NCI-H2171 treated with DMSO at 0.1 percent for 48 hours (cell line): ENCODE measurements around the gene PPP1R9A.

Experiments
- DNase-seq: peaks from one replicate; lab custom pipeline; 2025; lab: John Stamatoyannopoulos, UW

PPP1R9A gene

DNA sequence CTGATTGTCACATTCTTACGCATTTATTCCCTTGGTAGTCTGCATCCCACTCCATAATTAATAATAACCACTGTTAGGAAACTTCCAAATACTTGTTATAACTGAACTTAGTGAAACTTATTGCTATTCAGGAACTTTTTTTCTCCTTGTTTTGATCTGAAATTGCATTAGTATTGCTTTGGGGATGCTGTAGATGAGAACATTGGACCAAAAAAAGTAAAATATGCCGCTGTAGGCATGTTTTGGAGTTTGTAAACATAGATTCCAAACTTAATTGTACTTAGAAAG, 1.7 kb downstream of the PPP1R9A start:
- no peak for DNase-seq

DNA sequence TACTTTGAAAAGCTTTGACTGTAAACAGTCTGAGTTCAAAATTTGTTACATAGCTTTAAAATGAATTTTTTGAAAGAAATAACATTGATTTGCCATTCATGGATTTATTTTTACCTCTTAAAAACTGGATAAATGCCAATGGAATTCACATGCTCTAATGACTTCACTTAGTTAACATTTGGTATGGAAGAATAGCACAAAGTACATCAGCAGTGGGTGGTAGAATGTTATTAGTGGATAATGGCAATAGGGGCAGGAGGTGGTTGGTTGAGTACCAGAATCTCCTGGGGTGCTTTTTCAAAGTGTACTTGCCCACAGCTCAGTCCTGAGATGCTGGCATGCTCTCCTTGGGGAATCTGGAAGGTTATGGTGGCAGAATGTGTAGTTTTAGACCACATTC, 4.7 kb downstream of the PPP1R9A start:
- no peak for DNase-seq

DNA sequence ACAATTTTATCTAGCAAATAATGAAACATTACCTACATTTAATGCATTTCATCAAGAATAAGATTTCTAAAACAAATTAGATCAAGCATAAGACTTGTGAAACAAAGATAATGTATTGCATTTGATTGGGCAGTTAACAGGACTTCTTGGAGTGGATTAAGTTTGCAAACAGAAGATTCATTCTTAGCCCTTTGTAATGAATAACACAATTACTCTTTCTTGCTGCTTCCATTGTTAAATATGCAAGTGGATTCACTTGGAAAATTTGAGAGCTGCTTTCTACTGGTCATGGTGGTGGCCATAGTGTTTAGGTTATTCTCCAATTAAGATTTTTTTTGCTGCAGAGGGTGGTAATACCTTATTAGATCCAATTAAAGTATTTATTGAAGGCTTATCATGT, 6.0 kb downstream of the PPP1R9A start:
- no peak for DNase-seq

DNA sequence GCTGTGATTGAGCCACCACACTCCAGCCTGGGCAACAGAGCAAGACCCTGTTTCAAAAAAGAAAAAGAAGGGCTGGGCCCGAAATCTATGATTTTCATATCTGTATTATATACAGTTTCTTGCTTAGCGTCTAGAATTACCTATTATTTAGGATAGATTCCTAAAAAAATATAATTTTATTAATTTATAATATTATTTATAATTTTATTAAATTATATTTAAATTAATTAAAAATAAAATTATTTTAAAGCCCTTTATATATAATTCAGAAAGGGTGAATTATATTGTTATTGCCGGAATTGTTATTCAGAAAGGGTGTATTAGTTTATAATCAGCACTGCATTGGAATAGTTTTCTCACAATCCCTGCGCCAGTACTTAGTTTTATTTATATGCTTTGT, 14.5 kb downstream of the PPP1R9A start:
- no peak for DNase-seq

DNA sequence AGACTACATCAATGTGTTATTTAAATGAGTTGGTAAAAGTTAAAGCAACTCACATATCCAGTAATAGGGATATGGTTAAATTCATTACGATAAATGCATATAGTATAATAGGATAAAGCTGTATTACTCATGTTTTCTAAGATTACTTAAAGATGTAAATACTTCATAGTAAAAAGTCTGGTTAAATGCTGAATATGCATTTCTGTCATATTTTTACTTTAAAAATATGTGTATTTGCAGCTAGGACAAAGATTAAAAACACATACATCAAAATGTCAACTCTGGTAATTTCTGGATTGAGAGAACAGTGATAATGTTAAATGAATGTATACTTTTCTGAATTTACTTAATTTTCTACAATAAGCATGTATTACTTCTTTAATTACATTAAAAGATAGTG, 15.1 kb downstream of the PPP1R9A start:
- no peak for DNase-seq

DNA sequence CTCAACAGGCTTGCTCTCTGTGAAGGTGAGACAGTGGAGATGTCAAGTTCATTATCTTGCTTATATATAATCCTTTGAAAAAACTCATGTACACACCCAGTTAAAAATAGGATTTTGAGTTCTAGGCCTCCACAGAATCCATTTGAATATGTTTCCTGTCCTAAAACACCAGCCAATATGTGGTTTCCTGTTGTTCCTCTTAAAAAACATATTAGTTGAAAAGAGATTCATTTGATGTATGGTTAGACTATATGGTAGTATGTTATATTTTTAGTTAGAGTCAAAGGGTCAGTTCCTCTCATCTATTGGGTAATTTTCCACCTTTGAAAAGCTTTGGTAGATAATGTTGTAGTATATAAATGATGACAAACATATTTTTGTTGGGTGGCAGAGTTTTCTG, 16.0 kb downstream of the PPP1R9A start:
- DNase-seq, result no peak

DNA sequence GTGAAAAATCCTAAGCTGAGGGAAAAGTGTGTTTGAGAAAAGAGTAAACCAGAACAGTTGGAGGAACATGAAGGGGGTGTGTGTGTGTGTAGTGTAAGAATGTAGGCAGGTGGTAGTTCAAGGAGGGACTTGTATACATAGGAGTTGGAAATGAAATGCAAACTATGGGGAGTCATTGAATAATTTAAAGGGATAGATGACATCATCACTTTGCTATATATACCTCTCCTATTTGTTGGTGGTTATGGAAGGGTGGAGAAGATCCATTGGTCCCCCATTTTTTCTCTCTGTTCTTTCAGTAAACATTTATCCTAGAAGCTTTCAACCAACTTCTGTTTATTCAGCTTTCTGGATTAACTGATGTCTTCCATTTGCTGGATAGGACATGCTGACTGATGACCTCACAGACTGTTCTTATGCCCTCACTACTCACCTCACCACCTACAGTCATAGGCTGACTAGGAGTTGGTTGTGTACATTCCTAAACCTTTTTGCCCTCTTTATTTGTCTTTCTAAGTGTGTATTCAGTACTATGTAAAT, 20.8 kb downstream of the PPP1R9A start:
- no peak for DNase-seq

DNA sequence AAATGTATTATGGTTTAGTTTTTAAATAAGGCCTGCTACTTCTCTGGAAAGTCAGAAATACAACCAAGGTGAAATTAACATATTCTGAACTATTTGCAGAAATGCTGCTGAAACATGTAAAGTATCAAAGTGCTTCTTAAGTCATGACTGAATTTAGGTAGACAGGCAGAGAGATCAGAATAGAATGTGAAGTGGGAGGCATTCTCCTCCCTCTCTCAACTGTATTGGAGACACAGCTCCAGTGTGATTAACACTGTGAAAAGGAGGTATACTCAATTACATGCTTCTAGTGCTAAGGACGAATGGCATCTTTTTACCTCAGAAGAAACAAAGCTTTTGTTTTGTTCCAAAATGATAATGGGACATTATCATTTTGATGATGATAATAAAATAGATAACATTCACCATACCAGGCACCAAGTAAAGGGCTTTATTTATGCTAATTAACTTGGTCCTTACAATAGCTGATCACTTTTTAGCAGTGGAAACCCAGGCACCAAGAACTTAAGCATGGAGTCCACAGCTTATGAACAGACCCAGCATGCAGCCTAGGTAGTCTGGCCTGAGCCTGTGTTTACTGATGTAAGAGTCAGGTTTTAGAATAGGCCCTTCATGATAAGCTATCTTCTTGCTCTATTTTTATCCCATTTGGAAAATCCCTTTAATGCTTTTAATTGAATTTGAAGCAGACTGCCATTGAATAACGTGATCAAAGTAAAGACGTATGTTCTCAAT, 26.0 kb downstream of the PPP1R9A start:
- no peak for DNase-seq

DNA sequence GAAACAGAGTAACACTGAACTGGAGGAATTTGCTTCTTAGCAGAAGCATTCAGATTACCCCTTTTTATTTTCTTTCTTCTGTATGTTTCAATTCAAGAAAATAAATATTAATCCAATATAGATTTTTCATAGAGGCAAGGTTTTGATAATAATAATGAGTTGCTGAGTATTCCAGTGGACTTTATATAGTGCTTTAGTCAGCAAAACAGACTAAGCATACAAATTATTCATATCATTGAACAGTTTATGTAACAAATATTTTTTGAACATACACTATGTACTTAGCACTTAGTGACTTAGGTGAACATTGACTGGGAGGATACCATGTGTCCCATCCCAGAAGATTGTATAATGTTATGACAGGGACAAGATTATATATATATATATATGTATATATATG, 32.0 kb downstream of the PPP1R9A start:
- DNase-seq, result no peak

DNA sequence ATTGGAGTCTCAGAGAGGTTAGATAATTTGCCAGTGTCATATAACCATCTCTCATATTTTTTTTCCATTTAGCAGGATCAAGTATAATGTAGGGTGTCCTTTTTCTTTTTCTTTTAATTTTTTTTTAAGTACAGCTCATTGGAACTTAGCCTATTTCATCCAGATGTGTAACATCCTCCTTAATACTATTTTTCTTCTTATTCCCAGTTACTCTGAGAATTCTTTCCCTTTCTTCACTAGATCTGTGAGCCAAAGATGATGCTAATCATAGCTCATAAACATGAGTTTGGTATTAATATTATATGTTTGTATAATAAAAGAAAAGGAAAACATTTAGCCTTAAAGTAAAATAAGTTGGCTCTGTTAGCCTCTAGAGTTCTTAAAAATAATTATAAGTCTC, 32.8 kb downstream of the PPP1R9A start:
- DNase-seq, result no peak

DNA sequence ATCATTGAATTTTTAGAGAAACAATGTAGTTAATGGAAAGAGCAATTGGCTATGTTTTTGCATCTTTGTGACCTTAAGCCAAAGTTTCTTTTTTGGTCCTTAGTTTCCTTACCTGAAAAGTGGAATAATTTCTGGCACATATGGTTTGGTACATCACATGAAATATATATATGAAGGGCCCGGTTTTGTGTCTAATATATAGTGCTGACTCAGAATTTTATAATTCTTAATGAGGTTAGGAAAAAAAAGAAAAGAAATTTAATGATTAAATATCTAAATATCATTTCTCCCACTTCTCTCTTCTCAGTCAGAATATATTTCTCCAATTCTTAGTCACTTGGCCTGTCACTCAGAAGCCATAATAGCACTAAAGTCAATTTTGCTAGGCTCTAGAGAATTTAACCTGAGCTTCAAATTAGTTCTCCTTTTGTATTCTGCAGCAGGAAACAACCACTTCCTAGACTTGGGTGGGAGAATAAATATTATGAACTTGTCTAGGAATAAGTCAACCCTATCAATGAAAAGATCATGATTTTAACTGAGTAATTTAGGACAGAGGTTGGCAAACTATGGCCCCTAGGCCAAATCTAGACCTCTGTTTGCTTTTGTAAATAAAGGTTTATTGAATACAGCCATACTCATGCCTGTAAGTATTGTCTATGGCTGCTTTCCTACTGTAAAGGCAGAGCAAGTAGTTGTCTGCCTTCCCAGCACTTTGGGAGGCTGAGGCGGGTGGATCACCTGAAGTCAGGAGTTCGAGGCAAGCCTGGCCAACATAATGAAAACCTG, 34.6 kb downstream of the PPP1R9A start:
- no peak for DNase-seq

DNA sequence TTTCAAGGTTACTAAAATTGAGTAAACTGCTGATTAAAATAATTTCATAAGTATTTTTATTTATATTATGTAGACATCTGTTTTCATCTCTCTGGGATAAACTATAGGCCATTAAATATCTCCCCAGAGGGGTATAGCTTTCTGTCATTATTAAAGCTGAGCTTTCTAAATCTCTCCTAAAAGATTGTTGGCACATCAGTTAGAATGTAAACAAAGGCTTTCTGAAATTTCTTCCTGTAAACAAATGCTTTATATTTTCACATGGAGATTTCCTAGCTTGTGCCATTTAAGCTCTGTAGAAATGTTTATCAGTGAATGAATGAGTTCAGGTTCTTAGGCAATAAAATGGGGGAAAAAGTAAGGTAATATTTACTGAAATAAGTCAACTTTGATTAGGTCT, 35.7 kb downstream of the PPP1R9A start:
- DNase-seq, result no peak

DNA sequence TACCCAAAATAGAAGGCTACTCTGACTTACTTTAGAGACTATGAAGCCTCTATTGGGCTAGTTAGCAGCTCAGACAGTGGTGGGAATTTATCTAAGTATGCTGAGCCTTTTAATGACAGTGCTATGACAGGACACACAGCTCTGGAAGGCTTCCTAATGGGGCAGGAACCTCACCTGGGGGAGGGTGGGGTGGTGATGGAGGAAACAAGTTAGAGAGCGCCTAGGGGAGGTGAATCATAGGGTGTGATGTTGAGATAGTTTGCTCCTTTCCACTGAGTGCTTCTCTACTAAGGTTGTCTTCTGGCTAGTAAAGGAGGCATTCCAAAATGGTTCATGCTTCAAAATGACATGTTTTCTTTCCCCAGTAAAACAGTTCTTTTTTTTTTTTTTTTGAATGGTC, 42.1 kb downstream of the PPP1R9A start:
- no peak for DNase-seq

DNA sequence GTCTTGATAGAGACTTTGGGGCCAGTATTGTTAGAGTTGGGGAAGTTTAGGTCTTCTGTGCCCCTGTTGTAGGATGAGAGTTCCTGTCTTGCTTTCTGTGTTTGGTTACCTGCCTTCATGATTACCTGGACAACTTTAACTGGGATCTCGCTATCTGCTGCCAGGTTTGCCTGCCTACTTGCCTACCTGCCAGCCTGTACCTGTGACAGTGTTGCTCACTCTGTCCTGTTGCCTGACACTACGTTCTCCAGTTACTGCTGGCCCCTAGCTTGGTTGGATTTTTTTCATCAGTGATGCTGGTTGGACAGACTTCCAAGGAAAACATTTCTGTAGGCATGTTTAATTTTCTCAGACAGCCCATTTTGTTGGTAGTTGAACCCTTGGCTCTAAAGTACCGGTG, 48.4 kb downstream of the PPP1R9A start:
- no peak for DNase-seq

DNA sequence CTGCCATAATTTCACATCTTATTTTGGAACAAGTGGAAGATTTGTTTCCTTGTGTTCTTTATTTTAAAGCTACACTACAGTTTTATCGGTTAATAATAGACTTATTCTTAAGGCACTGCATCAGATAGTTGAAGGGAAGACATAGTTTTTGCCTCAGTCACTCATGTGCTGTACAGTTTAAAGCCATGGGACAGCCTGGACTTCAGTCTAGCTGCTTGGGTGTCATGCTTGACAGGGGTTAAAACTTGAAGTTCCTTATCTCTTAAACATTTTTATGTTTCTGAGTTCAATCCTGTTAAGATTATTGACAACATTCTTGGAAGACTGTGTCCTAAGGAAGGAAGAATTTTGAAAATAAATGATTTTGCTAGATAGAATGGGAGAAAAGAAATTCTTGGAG, 49.7 kb downstream of the PPP1R9A start:
- no peak for DNase-seq

DNA sequence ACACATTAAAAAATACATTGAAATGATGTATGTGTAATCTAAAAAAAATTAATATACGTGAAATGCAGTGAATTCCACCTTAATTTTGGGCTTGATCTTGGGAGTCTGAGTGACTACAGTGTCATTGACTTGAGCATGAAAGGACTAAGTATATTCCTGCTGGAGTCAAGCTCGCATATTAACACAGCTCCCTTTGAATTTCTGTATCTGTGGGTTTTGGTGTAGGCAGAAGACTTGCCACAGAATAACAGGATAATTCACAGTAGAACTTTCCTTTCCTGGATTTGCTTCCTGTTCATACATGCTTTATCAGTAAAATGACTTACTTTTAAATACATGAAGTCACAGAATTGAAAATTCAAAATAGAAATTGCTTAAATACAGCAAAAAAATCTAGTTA, 55.3 kb downstream of the PPP1R9A start:
- DNase-seq, result no peak

DNA sequence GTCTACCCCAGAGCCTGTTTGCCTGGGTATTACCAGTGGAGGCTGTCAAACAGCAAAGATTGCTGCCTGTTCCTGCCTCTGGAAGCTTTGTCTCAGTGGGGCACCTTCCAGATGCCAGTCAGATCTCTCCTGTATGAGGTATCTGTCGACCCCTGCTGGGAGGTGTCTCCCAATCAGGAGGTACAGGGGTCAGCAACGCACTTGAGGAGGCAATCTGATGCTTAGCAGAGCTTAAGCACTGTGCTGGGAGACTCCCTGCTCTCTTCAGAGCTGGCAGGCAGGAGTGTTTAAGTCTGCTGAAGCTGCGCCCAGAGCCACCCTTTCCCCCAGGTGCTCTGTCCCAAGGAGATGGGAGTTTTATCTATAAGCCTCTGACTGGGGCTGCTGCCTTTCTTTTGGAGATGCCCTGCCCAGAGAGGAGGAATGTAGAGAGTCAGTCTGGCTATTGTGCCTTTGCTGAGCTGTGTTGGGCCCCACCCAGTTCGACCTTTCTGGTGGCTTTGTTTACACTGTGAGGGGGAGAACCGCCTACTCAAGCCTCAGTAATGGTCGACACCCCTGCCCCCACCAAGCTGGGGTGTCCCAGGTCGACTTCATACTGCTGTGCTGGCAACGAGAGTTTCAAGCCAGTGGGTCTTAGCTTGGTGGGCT, 62.2 kb downstream of the PPP1R9A start:
- DNase-seq, result no peak

DNA sequence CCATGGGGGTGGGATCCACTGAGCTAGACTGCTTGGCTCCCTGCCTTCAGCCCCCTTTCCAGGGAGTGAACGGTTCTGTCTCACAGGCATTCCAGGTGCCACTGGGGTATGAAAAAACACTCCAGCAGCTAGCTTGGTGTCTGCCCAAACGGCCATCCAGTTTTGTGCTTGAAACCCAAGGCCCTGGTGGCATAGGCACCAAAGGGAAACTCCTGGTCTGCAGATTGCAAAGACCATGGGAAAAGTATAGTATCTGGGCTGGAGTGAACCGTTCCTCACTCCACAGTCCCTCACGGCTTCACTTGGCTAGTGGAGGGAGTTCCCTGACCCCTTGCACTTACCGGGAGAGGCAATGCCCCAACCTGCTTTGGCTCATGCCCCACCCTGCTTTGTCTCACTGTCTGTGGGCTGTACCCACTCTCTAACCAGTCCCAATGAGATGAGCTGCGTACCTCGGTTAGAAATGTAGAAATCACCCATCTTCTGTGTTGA, 62.7 kb downstream of the PPP1R9A start:
- no peak for DNase-seq

DNA sequence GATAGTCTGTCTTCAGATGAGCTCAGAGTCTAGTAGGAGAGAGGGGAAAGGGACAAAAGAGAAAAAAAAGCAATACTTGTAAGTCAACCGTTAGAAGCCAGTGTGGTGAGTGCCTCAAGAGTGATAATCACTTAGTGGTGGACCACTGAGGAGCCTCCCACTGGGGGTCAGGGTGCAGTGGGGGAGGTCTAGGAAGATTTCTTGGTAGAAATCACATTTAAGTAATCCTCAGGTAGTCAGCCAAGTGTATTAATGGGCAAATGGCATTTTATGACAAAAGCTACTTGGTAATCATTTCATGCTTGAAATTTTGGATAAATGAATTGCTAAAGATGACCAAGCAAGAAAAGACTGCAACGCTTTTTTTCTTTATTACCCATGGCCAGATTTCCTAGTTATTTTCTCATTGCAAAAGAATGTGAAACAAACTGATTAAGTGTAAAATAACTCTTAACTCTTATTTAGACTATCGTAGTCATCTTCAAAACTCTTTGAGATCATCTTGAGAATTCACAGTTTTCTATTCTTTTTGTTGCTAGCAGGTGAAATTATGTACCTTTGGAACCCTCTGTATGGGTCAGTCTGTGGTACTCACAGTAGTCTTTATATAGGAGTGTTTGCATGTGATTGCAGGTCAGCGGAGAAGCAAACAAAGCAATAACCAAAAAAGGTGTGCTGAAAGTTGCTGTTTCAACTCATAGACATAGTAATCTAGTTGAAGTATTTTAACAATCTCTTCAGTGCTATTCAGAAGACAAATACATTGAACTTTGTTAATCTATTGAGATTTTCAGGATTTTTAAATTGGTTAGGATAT, 63.9 kb downstream of the PPP1R9A start:
- DNase-seq, result no peak

DNA sequence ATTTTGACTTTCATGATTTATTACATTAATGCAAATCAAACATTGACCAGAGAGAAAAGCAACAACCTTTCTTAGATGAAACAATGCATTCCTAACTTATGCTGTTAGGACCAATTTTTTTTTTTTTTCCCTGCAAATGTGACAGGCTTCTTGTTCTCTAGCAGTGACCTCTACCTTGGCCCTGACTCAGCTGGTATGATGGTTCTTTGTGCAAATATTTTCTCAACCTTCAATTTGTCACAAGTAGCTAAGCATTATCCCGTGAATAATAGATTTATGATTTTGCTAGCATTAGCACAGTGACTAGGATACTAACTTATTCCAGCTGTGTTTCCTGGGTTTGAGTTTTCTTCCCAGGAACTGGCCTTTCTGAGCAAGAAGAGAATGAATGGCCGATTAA, 64.9 kb downstream of the PPP1R9A start:
- no peak for DNase-seq

DNA sequence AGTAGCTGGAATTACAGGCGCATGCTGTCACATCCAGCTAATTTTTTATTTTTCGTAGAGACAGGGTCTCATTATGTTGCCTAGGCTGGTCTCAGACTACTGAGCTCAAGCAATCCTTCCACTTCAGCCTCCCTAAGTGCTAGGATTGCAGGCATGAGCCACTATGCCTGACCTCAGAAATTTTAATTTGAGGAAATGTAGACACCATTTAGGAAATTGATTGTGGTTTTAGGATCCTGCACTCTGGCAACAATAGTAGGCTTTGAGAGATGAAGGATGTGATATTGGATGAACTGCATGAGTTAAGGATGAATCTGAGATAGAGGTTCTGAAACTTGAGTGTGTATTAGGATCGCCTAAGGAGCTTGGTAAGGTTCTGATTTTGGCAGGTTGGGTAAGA, 66.5 kb downstream of the PPP1R9A start:
- DNase-seq, result no peak

DNA sequence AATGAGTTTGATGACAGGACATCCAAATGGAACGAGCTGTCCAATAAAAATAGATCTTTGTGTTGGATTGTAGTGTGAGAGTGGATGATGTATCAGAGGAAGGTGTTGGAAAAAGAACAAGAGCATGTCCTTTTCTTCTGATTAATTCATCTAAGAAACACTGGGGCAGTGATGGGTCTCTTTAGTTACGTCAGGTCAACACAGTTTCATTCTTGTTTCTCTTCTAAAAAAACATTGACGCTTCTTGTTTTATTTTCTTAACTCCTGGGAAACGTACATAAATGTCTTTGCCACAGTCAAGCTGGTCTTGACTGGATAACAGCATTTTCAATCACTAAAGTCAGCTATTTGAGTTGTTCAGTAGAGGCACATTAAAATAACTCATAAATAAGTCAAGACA, 67.0 kb downstream of the PPP1R9A start:
- no peak for DNase-seq
